GM19328 (cell line): ENCODE measurements around the gene ARHGEF16.

Source experiments
- ATAC-seq: cut with Tn5 transposase; IDR thresholded peaks from one replicate; pipeline ENCODE4 v1.9.1; 2021; ENCODE audit warnings: mild to moderate bottlenecking, moderate library complexity; ENCODE audit not compliant: unreplicated experiment

The ARHGEF16 gene

DNA sequence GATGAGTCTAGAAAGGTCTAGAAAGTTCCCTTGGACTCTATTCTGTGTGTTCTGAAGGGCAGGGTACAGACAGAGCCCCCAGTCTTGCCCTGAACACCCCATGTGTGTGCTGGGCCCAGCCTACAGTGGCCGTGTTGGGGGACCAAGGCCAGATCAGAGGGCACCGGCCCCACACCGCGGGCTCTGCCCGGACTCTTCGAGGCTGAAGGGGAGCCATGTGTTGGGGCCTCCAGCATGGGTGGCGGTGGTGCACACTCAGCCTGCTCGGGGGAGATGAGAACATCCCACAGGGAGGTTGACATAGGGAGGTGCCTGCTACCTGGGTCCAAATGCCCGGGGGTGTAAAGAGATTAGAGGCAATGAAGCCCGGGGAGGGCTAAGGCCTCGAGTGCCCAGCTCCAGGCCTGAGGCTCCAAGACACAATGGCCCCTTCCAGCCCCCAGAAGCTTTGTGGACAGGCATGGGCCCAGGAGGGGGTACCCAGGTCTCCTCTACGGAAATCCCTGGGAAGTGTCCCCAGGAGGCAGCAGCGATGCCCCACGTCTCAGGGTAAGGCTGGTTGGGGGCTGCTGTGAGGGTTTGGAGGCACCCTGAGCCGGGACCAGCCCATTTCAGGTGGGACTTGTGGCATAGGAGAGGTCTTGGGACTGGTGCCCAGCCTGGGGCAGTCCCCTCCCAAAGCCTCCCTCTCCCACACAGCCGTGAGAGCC lies 12.1 kb downstream of the ARHGEF16 start:
- no peak for ATAC-seq

GRCh38 chr1:3467096-3468036 lies 12.9 kb downstream of the ARHGEF16 start:
- no peak for ATAC-seq

GRCh38 chr1:3468236-3469103 lies 14.0 kb downstream of the ARHGEF16 start:
- ATAC-seq = no peak

- no peak for ATAC-seq
These were observed 14.8 kb downstream of the ARHGEF16 start for GRCh38 chr1:3469104-3469848.

GRCh38 chr1:3469849-3470649 lies 15.6 kb downstream of the ARHGEF16 start:
- ATAC-seq = no peak

DNA sequence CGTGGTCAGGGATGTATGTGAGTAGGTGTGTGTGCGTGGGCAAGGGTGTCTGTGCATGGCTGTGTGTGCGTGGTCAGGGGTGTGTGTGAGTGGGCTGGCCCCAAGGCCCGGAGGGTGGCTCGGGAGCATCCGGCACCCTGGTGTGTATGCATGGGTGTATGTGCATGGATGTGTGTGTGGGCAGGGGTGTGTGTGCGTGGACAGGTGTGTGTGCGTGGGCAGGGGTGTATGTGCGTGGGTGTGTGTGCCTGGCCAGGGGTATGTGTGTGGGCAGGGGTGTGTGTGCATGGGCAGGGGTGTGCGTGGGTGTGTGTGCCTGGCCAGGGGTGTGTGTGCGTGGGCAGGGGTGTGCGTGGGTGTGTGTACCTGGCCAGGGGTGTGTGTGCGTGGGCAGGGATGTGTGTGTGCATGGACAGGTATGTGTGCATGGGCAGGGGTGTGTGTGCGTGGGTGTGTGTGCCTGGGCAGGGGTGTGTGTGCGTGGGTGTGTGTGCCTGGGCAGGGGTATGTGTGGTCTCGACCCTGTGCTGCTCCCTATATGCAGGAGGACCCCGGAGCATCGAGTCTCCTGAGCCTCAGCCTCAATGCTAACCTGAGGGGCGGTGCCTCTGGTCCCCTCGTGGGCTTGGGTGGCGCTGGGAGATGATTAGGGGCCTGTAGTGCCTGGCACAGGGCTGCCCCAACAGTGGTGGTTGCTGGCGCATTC lies 16.3 kb downstream of the ARHGEF16 start:
- ATAC-seq = no peak

DNA sequence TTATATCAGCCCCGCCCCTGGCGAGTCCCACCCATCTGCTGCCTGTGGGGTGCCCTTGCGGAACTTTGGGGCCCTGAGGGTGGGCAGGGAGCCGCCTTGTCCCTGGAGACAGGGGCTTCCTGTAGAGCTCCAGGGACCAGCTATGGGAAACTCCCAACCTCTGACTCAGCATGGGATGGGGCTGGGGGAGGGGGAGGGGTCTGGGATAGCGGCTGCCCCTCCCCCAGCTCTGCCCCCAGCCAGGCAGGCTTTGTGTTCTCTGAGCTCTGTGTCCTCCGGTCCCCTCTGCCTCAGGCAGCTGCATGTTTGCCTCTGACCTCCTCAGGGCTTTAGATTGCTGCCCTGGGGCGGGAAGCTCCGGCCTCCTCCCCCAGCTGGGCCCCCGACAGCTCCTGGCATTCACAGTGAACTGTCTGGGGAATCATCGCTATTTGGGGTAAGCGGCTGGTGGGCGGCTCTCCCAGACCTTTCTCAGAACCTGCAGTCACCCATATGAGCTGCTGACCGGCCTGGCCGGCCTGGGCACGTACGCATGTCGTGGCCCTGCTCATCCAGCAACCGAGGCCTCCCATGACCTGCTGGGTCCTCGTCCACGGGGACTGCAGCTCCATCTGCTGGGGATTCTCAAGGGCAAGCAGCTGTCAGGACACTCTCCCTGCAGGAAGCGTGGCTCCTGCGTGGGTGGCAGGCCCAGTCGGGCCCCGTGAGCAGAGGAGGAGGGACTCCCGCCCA lies 17.1 kb downstream of the ARHGEF16 start:
- ATAC-seq = no peak

- ATAC-seq = no peak
These were observed 17.8 kb downstream of the ARHGEF16 start for GRCh38 chr1:3472088-3472850.

GRCh38 chr1:3472906-3473305 lies 18.4 kb downstream of the ARHGEF16 start:
- no peak for ATAC-seq

- no peak for ATAC-seq
These were observed 18.9 kb downstream of the ARHGEF16 start for GRCh38 chr1:3473381-3473844.

GRCh38 chr1:3474016-3474415 lies 19.6 kb downstream of the ARHGEF16 start:
- ATAC-seq = no peak

- no peak for ATAC-seq
These were observed 20.0 kb downstream of the ARHGEF16 start for GRCh38 chr1:3474421-3474820.

GRCh38 chr1:3475839-3476573 lies 21.5 kb downstream of the ARHGEF16 start:
- no peak for ATAC-seq

DNA sequence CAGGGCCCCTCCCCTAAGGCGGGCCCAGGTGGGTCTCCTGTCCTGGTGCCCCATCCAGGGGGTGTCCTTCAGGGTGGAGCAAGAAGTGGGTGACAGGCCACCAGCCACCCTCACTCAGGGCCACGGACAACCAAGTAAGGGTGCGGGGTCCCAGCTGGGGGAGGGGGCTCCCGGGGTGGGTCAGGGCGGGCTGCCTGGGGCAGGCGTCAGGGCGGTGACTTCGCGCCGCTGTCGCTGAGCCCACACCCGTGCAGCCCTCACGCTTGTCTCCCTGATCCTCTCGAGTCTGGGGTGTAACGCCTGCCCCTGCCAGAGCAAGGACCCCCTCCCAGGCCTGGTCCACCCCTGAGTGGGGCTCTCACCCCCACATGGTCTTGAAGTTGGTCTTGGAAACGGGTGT lies 22.2 kb downstream of the ARHGEF16 start:
- no peak for ATAC-seq

GRCh38 chr1:3477241-3477995 lies 23.0 kb downstream of the ARHGEF16 start:
- ATAC-seq = no peak

DNA sequence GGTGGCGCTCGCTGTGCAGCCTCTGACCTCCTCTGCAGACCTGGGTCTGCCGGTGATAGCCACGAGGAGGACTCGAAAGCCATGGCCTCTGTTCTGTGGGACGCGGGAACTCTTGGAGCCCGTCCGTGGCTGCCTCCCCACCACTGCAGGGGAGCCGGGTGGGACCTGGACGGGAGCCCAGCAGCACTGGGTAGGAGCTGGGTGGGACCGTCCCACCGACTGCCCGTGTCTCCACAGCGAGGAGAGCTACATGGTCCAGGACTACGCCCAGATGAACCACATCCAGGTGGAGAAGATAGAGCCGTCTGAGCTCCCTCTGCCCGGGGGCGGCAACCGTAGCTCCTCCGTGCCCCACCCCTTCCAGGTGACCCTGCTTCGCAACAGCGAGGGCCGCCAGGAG lies 23.7 kb downstream of the ARHGEF16 start:
- ATAC-seq = no peak
